Measurements from ENCODE around the gene ARFGEF3.

Gene ARFGEF3

DNA sequence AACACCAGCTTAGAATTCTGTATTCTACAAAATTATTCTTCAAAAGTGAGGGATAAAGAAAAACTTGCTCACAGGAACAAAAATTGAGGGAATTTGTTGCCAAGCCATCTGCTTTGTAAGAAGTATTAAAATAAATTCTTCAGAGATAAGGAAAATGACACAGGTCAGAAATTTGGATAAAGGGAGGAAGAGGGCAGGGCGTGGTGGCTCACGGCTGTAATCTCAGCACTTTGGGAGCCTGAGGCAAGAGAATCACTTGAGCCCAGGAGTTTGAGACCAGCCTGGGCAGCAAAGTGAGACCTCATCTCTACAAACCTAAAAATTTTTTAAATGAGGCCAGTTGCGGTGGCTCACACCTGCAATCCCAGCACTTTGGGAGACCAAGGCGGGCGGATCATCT lies 227.8 kb downstream of the ARFGEF3 start:
- H3K27ac ChIP-seq, result no peak overlapping the region
- H3K9me3 ChIP-seq (ENCODE audit: severe bottlenecking), result no peaks in the 10 kb centered on the region
- TF ChIP-seq, protein P1, sequence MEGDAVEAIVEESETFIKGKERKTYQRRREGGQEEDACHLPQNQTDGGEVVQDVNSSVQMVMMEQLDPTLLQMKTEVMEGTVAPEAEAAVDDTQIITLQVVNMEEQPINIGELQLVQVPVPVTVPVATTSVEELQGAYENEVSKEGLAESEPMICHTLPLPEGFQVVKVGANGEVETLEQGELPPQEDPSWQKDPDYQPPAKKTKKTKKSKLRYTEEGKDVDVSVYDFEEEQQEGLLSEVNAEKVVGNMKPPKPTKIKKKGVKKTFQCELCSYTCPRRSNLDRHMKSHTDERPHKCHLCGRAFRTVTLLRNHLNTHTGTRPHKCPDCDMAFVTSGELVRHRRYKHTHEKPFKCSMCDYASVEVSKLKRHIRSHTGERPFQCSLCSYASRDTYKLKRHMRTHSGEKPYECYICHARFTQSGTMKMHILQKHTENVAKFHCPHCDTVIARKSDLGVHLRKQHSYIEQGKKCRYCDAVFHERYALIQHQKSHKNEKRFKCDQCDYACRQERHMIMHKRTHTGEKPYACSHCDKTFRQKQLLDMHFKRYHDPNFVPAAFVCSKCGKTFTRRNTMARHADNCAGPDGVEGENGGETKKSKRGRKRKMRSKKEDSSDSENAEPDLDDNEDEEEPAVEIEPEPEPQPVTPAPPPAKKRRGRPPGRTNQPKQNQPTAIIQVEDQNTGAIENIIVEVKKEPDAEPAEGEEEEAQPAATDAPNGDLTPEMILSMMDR (IDR thresholded peaks at IDR 0.05; ENCODE audit: low read depth, low read length), result no peak
- no peak for DNase-seq
- H3K36me3 ChIP-seq, result no peaks in the 10 kb centered on the region
- no peaks in the 10 kb centered on the region for H3K27me3 ChIP-seq (ENCODE audit: insufficient read depth, low read depth, severe bottlenecking)
- no peak overlapping the region for H3K4me3 ChIP-seq (ENCODE audit: low read depth, low read length)
